K562 (cell line): ENCODE data around the gene EFEMP2. TPM values are rescaled to one million over a fixed set of nuclear protein-coding genes. Genes with fewer than 3 reads are reported as not detected.

Experiments used
- ARID3B ChIP-seq: fragments of 250-450 bp; sonication (Bioruptor Pico); IDR thresholded peaks from 2 replicates; pipeline ENCODE4 v1.4.0; 2020; ENCODE audit warnings: borderline replicate concordance
- E2F8 ChIP-seq: fragments of 450-650 bp; IDR thresholded peaks from 2 replicates; pipeline ENCODE4 v1.7.1; 2018; ENCODE audit warnings: mild to moderate bottlenecking, low read depth; ENCODE audit not compliant: partially characterized antibody
- HDAC8 ChIP-seq: fragments of 450-650 bp; IDR thresholded peaks from 2 replicates; pipeline ENCODE4 v1.6.1; 2016; ENCODE audit warnings: mild to moderate bottlenecking, missing genetic modification characterization, moderate library complexity, missing compliant biosample characterization
- HES1 ChIP-seq: fragments of 450-650 bp; IDR thresholded peaks from 2 replicates; pipeline ENCODE4 v1.6.1; 2016; ENCODE audit warnings: low read depth, mild to moderate bottlenecking, moderate library complexity
- NCOA4 ChIP-seq: fragments of 450-650 bp; IDR thresholded peaks from 2 replicates; pipeline ENCODE4 v1.6.1; 2018; ENCODE audit warnings: mild to moderate bottlenecking; ENCODE audit not compliant: partially characterized antibody
- RBFOX2 ChIP-seq: fragments of 200-400 bp; formaldehyde crosslinking; IDR thresholded peaks from 2 replicates; pipeline ENCODE4 v1.6.1; 2017; ENCODE audit warnings: low read depth, mild to moderate bottlenecking, low read length, moderate library complexity
- RERE ChIP-seq: sonication (generic); formaldehyde crosslinking; IDR thresholded peaks from 2 replicates; pipeline ENCODE4 v1.8.0; 2023; ENCODE audit warnings: missing genetic modification reagents, mild to moderate bottlenecking, borderline replicate concordance
- SETDB1 ChIP-seq: IDR thresholded peaks from one replicate; pipeline ENCODE4 v1.6.1; 2012; ENCODE audit warnings: low read length, control low read depth, inconsistent platforms
- UBTF ChIP-seq, 2 experiments: IDR thresholded peaks; 2 replicates each; pipeline ENCODE4 v1.6.1; 2012; ENCODE audit warnings: improper control_type of control experiment in 2 of 2, low read depth in 2 of 2, low read length in 2 of 2, borderline replicate concordance in 1 of 2
- XRCC5 ChIP-seq: fragments of 200-400 bp; formaldehyde crosslinking; IDR thresholded peaks from 2 replicates; pipeline ENCODE4 v1.6.1; 2017; ENCODE audit warnings: low read depth, mild to moderate bottlenecking, low read length
- ZFPM2 ChIP-seq: fragments of 250-450 bp; sonication (Bioruptor Pico); IDR thresholded peaks from 2 replicates; pipeline ENCODE4 v1.5.1; 2022; ENCODE audit warnings: mild to moderate bottlenecking
- ZNF280B ChIP-seq: fragments of 250-450 bp; sonication (Bioruptor Pico); IDR thresholded peaks from 2 replicates; pipeline ENCODE4 v1.5.1; 2021; ENCODE audit warnings: mild to moderate bottlenecking
- ZSCAN32 ChIP-seq: fragments of 450-650 bp; formaldehyde crosslinking; IDR thresholded peaks from 2 replicates; pipeline ENCODE4 v1.4.0; 2020; ENCODE audit warnings: mild to moderate bottlenecking, moderate library complexity
- polyA plus RNA-seq, 8 experiments: library from polyadenylated mRNA; depleted of rRNA in 4 of 8; stranded (reverse) in 5 of 8; unstranded in 3 of 8; fragments of >200 nt; fragmentation: Nextera tagmentation in 2 of 8; fragmentation: Illumina TruSeq in 1 of 8; extraction: Ambion mirVana in 2 of 8; extraction: Trizol in 1 of 8; gene quantifications; 2 replicates each; pipeline versions ENCODE4 v1.2.1 to v1.2.3, GENCODE V29; 2011 to 2014; ENCODE audit warnings: inconsistent platforms in 1 of 8, missing spikeins in 1 of 8
- total RNA-seq, 7 experiments: library from RNA; depleted of rRNA in 6 of 7; stranded (reverse); fragments of >200 nt in 6 of 7; fragmentation: Illumina TruSeq in 2 of 7; extraction: Trizol in 2 of 7; gene quantifications; 2 replicates each; pipeline versions ENCODE4 v1.2.1 to v1.2.3, GENCODE V29; 2011 to 2021; ENCODE audit warnings: low replicate concordance in 1 of 7

EFEMP2 gene
- total and polyA plus RNA-seq, 9 of the 15 experiments (the other 6 are each of a cell fraction or from before 2014, with no cell fraction given), result 0.07 to 2.9 (median 0.69) TPM; not detected in 1

- TF ChIP-seq ZFPM2 (CRISPR knock-in tag) (no peak), RBFOX2 (peak; percentile 96), ZNF280B (no peak), ARID3B (CRISPR knock-in tag) (no peak), XRCC5 (no peak), RERE (CRISPR knock-in tag) (no peak), SETDB1 (no peak), E2F8 (no peak), HDAC8 (tag) (no peak), NCOA4 (no peak), ZSCAN32 (CRISPR knock-in tag) (no peak), HES1 (no peak), UBTF (IDR thresholded peaks at IDR 0.05; ENCODE audit: borderline replicate concordance in 1 of 2, low read depth in 2 of 2, low read length in 2 of 2) (no peak)
Observed at GRCh38 chr11:65857500-65857852, 15.1 kb downstream of the EFEMP2 start (continued).
